HG02885 (cell line): ENCODE data around the gene PRICKLE2.
"Not testable (repeated sequence)": the region's sequence is repeated elsewhere in the genome, so short reads cannot be mapped to it uniquely, and the experiment has no call there.

ENCODE experiments used
- ATAC-seq: cut with Tn5 transposase; IDR thresholded peaks from one replicate; pipeline ENCODE4 v1.9.1; 2021; ENCODE audit warnings: mild to moderate bottlenecking; ENCODE audit not compliant: unreplicated experiment, poor library complexity

Gene PRICKLE2

GRCh38 chr3:64107190-64107589 lies 118.1 kb downstream of the PRICKLE2 start:
- ATAC-seq, result no peak

DNA sequence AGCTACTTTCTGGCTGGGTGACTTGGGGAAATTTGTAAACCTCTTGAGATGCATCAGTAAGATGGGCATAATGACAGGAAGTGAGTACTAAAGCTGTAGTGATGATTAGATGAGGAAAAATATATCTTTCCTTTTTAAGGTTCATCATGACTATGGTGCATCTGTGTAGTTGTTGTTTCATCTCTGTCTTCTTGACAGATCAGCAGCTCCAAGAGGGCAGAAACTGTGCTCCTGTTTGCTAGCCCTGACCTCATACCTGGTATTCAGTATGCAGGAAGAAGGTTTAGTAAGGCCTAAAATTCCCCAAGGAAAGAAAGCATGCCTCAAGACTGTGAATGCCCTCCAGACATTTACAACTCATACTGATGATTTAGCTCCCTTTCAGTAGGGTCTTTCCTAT lies 119.5 kb downstream of the PRICKLE2 start:
- ATAC-seq, result peak; percentile 24

GRCh38 chr3:64104691-64105111 lies 120.6 kb downstream of the PRICKLE2 start:
- peak; percentile 58 for ATAC-seq

GRCh38 chr3:64104006-64104405 lies 121.3 kb downstream of the PRICKLE2 start:
- ATAC-seq, result no peak

- ATAC-seq, result no peak
Measured at GRCh38 chr3:64103131-64103530, 122.1 kb downstream of the PRICKLE2 start.

DNA sequence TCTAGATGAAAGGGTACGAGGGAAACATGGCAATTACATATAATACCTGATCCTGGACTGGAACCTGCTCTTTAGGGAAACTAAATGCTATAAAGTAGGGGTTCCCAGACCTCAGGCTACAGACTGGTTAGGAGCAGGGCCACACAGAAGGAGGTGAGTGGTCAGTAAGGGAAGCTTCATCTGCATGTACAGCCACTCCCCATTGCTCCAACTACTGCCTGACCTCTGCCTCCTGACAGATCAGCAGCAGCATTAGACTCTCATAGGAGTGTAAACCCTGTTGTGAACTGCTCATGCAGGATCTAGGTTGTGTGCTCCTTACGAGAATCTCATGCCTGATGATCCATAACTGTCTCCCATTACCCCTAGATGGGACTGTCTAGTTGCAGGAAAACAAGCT lies 123.1 kb downstream of the PRICKLE2 start:
- ATAC-seq, result no peak

DNA sequence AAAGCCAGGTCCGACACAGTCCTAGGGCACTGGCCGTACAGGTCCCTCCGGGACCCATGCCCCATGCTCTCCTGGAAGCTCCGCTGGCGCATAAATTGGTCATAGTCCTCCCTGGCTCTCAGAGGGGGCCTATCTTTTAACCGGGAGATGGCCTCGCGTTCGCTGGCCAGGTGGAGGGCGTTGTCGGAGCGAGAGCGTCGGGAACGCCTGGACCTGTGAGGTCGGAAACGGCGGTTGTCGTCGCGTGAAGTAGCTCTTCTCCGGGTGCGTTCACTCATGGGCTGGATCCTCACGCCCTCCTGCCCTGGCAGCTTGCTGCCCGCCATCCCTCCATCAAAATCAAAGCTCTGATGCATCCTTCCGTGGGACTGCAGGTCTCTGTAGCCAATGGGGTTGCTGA lies 126.0 kb downstream of the PRICKLE2 start:
- ATAC-seq, result no peak

DNA sequence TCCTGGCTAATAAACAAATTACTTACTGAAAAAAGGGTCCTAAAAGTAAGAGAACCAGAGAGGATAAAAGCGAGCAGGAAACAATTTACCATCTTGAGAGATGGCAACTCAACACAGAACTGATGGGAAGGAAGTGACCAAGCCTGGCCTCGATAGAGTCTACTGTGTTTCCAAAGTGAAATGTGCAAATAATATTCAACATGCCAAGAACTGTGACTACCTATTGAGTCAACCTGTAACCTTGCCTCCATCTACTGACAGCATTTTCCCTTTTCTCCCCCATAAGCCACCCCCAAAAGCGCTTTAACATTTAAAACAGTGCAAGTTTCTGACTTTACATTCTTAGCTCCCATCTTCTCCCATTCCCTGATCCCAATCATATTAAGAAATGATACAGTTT lies 126.6 kb downstream of the PRICKLE2 start:
- ATAC-seq, result no peak

GRCh38 chr3:64097920-64098319 lies 127.3 kb downstream of the PRICKLE2 start:
- no peak for ATAC-seq

- no peak for ATAC-seq
Measured at GRCh38 chr3:64095802-64096201, 129.5 kb downstream of the PRICKLE2 start.

DNA sequence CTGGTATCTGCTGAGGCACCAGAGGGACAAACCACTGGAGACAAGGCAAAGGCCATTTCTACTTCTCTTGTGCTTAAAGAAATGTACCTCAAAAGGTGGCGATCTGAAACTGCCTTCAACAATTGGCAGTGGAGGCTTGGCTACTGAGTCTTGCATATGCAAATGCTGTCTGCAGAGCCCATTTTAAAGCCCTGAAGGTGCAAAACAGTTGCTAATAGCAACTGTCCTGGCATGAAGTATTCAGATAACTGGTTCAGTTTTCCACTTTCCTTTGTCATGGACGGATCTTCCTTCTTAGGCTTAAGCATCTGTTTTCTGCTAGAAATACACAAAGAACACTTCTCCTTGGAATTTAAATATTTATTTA lies 130.6 kb downstream of the PRICKLE2 start:
- no peak for ATAC-seq

DNA sequence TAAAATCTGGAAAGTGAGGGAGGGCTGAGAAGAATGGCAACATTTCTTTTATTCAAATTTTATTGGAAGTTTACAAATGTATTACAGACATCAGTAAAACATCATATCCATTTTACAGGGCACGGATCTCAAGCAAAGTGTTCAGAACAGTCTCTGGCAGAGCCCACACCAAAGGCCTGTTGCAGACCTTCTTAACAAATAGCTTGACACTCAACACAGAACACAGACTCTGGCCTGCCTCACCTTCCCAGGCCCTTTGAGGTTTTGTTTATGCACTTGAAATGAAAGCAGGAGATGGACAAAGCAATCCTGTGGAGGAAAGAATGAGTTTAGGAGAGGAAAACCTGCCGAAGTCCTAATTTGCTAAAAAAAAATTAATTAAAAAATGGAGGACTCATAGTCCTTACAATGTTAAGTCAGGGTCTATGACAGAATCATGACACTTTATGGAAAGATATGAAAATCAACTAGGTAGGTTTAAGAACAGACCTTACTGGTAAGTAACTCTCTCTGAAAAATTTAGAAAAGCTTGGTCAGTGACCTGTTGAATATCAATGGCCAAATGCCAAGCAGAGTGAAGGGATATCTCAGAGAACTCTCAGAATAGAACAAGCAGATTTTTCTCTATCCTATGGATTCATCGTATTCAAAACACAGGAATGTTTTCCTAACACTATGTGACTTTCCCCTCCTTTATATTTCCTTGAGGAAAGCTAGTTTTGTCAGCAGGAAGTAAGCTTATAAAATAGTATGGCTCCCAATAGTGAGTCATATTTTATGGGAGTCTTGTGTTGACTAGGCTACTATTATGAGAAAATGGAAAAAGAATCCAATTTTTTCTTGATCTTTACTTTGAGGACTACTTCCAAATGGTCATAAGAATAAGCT lies 131.2 kb downstream of the PRICKLE2 start:
- ATAC-seq, result no peak

DNA sequence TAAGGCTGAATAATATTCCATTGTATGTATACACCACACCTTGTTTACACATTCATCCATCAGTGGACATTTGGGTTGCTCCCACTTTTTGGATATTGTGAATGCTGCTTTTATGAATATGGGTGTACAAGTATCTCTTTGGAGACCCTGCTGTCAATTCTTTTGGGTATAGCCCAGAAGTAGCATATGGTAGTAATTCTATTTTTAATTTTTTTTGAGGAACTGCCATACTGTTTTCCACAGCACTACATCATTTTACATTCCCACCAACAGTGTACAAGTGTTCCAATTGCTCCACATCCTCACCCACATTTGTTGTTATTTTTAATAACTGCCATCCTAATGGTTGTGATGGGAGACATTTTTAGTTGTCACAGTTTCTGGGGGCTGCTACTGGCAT lies 132.1 kb downstream of the PRICKLE2 start:
- ATAC-seq, result no peak

- ATAC-seq, result no peak
Measured at GRCh38 chr3:64091501-64091900, 133.8 kb downstream of the PRICKLE2 start.

DNA sequence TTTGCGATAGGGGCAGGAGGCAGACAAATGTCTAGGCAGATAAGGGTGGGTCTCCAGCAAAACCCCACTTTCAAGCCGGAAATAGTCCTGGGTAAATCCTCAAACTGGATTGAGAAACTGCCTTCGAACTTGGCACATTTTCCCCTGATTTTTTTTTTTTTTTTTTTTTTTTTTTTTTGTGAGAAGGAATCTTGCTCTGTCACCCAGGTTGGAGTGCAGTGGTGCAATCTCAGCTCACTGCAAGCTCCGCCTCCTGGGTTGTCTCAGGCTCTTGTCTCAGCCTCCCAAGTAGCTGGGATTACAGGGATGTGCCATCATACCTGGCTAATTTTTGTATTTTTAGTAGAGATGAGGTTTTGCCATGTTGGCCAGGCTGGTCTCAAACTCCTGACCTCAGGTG lies 135.9 kb downstream of the PRICKLE2 start:
- not testable (repeated sequence) for ATAC-seq

DNA sequence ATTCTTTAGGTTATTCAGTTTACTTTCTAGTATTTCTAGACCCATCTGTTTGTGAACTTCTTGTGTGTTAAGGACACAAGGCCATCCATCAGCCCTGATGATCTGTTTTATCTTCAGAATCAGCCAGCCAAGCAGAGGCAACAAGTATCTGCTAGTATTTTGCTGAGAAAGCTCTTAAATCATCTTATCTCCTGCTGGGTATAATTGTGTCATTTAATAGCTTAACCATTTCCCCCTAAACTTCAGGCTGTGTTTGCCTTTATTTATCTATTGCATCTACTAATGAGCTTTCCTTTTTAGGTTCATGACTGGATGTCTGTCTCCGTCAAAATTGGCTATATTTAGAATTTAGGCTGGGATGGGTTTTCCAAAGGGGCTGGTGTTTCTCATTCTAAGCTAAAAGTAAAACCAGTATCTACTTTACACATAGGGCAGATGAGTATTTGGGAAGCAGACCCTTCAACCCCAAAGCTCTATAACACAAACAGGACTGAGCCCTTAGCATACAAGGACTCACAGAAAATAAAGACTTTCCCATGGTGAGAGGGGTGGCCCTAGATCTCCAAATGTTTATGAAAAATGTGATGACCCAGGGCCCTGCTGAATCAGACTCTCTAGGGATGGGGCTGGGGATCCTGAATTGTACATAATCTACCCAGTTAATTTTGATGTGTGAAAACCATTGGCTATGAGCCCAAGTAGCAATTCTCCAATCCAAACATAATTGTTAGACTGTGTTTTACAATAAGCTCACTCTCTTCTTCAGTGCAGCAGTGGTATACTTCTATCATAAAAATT lies 136.7 kb downstream of the PRICKLE2 start:
- no peak for ATAC-seq

DNA sequence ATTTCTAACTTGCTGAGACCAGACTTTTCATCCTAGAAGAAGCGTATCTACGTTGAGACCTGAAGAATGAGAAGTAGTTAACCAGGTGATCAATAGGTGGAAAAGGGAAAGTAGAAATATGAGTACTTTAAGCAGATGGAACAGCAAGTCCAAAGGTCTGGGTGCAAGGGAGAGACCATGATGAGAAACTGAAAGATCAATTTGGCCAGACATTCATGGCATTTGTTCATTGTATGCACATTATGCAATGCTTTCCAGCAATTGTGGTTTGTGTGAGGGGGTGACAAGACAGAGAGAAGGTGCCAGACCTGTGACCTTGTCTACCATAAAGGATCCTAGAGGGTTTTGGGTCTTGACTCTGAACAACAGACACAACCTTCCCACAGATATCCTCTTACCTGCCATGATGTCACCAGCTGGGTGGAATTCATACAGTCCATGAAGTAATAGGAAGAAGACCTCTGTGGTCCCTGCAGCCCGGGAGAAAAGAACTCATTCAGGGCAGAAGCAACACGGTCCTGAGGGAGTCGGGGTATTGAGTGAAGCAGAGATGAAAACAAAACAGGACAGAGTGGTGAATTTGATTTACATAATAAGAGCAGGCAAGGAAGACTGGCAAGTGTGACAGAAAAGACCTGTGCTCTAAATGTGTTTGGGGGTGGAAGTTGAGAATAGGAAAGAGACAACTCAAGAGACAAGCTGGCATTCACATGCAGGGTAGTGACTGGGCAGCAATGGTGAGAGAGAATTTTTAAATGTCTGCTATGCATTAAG lies 138.6 kb downstream of the PRICKLE2 start:
- no peak for ATAC-seq

- no peak for ATAC-seq
Measured at GRCh38 chr3:64084640-64085039, 140.6 kb downstream of the PRICKLE2 start.

- no peak for ATAC-seq
Measured at GRCh38 chr3:64083575-64083974, 141.7 kb downstream of the PRICKLE2 start.

DNA sequence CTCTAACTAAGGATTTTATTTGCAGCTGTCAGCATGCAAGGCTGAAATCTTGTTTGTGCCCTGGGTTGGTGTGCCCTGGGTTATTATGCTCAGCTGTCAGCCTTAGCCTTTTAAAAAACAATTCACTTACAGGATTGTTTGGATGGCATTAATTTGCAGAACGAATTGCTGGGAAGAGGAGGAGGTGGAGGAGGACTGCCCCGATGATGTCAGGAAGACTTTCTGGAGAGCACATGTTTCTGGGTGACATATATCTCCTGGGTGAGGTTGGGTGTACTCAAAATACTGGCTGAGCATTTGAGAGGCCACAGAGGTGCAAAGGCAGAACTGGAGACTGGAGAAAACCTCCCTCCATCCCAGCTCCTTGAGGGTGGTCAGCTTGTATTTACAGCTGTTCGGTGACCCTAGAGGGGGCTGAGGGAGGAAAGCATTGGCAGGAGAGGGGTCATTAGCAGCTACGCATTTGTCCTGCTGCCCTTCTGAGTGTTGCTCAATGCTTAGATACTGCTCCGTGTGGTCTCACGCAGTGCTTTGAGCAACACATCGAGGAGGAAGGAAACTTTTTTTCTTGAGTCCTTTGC lies 142.2 kb downstream of the PRICKLE2 start:
- ATAC-seq, result no peak
